HG02981 (cell line): Measurements from ENCODE around the gene NR4A1.
"Not testable (repeated sequence)": the region's sequence is repeated elsewhere in the genome, so short reads cannot be mapped to it uniquely, and the experiment has no call there.

Experiments
- ATAC-seq: cut with Tn5 transposase; IDR thresholded peaks from one replicate; pipeline ENCODE4 v1.9.1; 2021; ENCODE audit warnings: mild to moderate bottlenecking, moderate library complexity; ENCODE audit not compliant: unreplicated experiment

Gene NR4A1

DNA sequence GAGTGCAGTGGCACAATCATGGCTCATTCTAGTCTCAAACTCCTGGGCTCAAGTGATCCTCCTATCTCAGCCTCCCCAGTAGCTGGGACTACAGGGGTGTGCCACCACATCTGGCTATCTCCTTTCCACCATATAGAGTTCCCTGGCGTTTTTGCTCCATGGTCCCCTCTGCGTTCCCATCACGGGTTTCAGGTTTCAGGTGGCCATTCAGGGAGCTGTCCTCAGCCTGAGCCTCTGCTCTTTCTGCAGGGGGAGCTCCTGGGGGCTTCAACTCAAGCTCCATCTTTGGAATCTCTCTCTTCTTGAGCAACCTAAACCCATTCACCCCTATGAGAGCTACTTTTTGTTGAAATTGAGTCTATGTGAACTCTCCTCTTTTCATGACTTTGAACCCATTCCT, 39.8 kb downstream of the NR4A1 start:
- ATAC-seq: no peak

GRCh38 chr12:52091869-52092268, 40.6 kb downstream of the NR4A1 start:
- no peak for ATAC-seq

- ATAC-seq: no peak
Observed at GRCh38 chr12:52093346-52093745, 42.1 kb downstream of the NR4A1 start.

DNA sequence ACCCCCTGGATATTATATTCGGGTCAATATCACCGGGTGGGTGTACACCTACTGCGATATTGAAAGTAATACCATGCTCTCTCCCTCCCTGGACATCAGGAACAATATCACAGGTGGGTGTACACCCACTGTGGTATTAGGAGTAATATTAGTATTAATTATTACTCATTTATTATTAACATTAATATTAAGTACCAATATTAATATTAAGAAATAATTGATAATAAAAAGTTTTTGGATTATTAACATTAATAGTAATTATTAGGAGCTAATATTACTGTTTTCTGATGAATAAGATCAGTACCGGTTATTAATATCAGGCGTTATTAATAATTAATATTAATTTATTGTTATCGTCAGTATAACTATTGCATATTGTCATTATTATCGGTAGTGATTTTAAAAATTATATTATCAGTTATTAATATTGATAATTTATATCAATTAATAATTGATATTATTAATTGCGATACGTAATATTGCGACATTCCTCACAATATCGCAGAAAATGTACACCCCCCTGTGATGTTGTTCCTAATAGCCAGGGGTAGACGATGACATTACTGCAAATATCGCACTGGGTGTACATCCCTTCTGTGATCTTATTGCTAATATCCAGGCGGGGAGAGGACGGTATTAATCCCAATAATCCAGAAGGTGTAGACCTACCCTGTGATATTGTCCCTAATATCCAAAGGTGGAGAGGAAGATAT, 45.2 kb downstream of the NR4A1 start:
- no peak for ATAC-seq

GRCh38 chr12:52097045-52097666, 45.9 kb downstream of the NR4A1 start:
- no peak for ATAC-seq

- ATAC-seq: not testable (repeated sequence)
Observed at GRCh38 chr12:52104431-52105089, 53.3 kb downstream of the NR4A1 start.
